ENCODE measurements around the gene NDUFS2.
"Not testable (repeated sequence)": the region's sequence is repeated elsewhere in the genome, so short reads cannot be mapped to it uniquely, and the experiment has no call there.

Gene NDUFS2

GRCh38 chr1:161222175-161223019, 20.2 kb downstream of the NDUFS2 start:
- DNase-seq, result no peak

GRCh38 chr1:161223805-161224694, 21.9 kb downstream of the NDUFS2 start:
- DNase-seq, result no peak

DNA sequence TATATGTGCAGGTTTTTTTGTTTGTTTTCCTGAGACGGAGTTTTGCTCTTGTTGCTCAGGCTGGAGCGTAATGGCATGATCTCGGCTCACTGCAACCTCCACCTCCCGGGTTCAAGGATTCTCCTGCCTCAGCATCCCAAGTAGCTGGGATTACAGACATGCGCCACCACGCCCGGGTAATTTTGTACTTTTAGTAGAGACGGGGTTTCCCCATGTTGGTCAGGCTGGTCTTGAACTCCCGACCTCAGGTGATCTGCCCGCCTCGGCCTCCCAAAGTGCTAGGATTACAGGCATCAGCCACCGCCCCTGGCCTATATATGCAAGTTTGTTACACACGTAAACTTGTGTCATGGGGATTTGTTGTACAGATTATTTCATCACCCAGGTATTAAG, 22.5 kb downstream of the NDUFS2 start:
- DNase-seq, result not testable (repeated sequence)

DNA sequence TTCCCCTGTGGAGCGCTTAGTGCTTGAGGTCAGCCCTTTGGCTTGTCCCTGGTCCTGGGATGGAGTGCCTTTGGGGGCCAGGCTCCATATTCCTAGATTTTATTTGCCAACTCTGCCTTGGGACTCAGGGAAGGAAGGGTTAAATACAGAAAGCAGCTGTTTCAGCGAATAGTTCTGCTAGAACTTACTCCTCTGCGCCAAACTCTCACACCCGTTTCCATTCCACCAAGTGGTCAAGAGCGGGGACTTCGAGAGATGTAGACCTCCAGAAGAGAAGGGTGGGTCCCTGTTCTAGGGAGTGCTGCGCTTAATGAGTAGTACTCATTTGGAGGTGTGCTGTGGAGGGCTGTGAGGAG, 23.0 kb downstream of the NDUFS2 start:
- DNase-seq, result no peak

DNA sequence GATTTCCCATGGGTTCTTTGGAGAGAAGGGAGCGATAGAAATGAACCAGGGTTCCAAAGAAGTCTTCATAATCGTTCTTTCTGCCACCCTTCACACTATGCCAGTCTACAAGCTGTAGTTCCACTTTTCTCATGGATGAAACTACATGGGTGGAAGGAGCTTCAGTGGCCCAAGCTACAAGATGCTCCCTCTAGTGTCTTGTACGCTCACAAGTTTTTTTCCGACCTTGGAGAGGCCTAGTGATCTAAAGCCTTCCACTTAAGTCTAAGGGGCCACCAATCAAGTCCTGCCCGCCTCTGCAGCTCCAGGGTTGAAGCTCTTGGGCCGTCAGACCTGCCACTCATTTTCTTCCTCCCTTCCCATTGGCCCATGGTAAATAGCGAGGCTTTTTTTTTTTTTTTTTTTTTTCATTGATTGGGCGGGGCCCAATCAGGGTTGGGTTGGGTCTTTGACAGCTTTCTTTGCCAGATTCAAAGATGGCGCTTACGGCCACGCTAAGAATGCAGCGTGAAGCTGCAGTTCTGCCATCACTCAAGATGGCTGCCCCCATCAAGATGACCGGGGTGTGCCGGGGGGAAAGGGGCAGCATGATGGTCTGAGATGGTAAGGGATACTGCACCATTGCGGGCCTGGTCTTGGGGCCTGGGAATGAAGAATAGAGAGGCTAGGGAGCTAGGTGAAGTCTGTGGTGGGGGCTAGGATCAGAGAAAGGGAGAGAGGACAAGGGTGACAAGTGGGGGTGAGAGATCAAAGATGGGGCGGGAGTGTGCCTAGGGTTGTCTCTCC, 23.6 kb downstream of the NDUFS2 start, which contains the start of gene TOMM40L:
TSS of gene TOMM40L (plus strand) at position 527 of the 786 bp plus-strand sequence. CDS start 430 bp downstream, outside the sequence.
- peak; percentile 100 for DNase-seq

DNA sequence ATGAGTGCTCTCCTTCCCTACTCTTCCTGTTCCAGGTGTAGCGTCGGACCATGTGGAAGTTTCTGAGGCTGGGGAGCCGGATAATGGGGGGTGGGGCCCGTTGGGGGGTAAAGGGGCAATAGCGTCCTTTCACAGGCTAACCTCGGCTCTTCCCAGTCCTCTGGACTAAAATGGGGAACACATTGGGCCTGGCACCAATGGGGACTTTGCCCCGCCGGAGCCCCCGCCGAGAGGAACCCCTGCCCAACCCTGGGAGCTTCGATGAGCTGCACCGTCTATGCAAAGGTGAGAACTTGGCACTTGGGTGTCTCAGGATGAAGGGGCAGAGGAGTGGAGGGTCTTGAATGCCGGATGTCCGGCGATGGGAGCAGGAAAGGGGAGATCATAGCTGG, 24.1 kb downstream of the NDUFS2 start:
- DNase-seq, result peak; percentile 23

- DNase-seq, result peak; percentile 22
Measured at GRCh38 chr1:161226759-161227158, 24.6 kb downstream of the NDUFS2 start.

DNA sequence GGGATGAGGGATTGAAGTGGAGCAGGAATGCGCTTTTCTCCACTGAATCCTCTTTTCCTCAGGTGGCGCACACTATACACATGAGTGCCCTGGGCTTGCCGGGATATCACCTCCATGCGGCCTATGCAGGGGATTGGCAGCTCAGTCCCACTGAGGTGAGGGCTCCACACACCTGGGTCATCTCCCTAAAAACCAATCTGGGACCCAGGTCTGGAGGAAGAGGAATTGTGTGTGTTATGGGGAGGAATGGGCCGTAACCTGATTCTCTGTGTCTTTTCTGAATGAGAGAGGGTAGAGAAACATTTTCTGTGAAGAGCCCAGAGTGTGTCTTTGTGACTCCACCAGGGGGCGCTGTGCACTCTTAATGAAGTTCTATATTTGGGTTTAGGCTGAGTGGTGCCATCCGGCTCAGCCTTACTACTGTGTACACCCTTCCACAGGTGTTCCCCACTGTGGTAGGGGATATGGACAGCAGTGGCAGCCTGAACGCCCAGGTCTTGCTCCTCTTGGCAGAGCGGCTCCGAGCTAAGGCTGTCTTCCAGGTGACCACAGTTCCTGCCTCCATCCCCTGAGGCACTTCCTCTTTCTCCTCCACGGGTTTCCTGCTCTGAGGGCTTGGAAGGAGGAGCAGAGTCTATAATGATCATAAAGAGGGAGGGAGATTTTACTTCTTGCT, 25.2 kb downstream of the NDUFS2 start:
- DNase-seq, result peak; percentile 89

GRCh38 chr1:161228032-161228431, 25.9 kb downstream of the NDUFS2 start:
- DNase-seq, result no peak

- peak; percentile 30 for DNase-seq
Measured at GRCh38 chr1:161229896-161230295, 27.7 kb downstream of the NDUFS2 start.

- DNase-seq, result no peak
Measured at GRCh38 chr1:161230762-161231161, 28.6 kb downstream of the NDUFS2 start.

GRCh38 chr1:161233102-161233501, 30.9 kb downstream of the NDUFS2 start:
- no peak for DNase-seq

- no peak for DNase-seq
Measured at GRCh38 chr1:161235957-161236775, 34.0 kb downstream of the NDUFS2 start.

GRCh38 chr1:161238039-161238473, 35.9 kb downstream of the NDUFS2 start, which contains the start of gene NR1I3:
Gene NR1I3, minus strand, starts transcription at chr1:161238203. Its CDS starts 1,638 bp downstream, at chr1:161236565.
- no peak for DNase-seq

- no peak for DNase-seq
Measured at GRCh38 chr1:161241682-161242081, 39.5 kb downstream of the NDUFS2 start.

DNA sequence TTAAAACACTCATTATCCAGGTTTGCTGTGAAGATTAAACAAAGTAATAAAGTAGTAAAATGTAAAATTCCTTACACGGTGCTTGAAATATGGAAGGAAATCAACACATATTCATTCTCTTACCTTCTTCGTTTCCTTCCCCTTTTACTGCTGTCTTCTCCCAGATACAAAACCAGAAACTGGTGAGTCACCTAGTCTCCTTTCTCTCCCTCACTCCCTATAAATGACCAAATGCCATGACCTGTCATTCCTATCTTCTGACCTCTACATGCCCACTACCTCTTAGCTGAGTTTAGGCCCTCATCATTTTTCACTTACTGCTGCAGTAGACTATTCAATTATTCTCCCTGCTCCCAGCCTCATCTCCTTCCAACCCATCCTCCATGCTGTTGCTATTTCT, 40.1 kb downstream of the NDUFS2 start:
- DNase-seq, result no peak

DNA sequence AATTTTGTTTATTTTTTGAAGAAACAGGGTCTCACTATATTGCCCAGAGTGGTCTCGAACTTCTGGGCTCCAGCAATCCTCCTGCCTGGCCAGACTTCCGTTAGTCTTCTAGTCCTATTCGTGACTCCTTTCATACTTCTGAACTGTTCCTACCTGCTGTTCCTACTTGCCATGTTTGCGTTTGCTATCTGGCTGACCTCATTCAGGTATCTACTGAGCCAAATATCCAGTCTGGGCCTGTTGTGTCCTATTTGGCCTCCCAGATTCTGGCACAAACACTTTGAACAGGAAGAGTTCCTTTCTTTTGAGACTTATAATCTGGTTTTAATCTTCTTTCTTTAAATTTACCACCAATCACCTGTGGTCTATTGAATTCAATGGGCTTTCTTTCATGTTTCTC, 42.7 kb downstream of the NDUFS2 start:
- no peak for DNase-seq

GRCh38 chr1:161250100-161250499, 47.9 kb downstream of the NDUFS2 start:
- not testable (repeated sequence) for DNase-seq

GRCh38 chr1:161250829-161251228, 48.7 kb downstream of the NDUFS2 start:
- no peak for DNase-seq

DNA sequence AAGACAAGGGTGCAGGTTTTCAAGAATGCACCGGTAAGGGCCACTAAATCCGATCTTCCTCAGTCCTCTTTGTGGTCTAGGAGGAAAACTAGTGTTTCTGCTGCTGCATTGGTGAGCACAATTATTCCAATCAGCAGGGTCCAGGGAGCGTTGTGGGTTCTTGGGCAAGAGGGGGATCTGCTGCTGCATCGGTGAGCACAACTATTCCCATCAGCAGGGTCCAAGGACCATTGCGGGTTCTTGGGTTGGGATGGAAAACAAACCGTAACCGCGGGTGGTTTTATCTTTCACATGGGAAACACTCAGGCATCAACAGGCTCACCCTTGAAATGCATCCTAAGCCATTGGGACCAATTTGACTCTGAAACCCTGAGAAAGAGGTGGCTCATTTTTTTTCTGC, 49.4 kb downstream of the NDUFS2 start:
- DNase-seq, result no peak

DNA sequence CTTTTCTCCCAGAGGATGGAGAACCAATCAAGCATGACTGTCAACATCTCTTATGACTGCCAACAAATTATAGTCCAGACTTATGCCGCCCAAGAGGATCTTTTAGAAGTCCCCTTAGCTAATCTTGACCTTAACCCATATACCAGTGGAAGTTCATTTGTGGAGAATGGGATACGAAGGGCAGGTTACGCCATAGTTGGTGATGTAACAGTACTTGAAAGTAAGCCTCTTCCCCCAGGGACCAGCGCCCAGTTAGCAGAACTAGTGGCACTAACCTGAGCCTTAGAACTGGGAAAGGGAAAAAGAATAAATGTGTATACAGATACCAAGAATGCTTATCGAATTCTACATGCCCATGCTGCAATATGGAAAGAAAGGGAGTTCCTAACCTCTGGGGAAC, 53.1 kb downstream of the NDUFS2 start:
- not testable (repeated sequence) for DNase-seq

Data from hematopoietic multipotent progenitor cell treated with erythropoietin and hydrocortisone succinate and interleukin-3 and kit ligand, for 8 days (in vitro differentiated cells).